ENCODE results near the gene TRPV5.

Gene TRPV5

GRCh38 chr7:142873871-142874270 lies 59.7 kb downstream of the TRPV5 start:
- Mint-ChIP-seq H3K4me1 (no peaks in the 10 kb centered on the region), H3K36me3 (ENCODE audit: low read depth) (peaks cover 19% of the 10 kb centered on the region), H3K4me3 (no peak overlapping the region), H3K27me3 (ENCODE audit: low read depth) (peaks cover 12% of the 10 kb centered on the region), H3K9me3 (no peaks in the 10 kb centered on the region), H3K27ac (no peak overlapping the region)
- TF ChIP-seq CTCF (IDR thresholded peaks at IDR 0.05; ENCODE audit: unreplicated experiment in 3 of 3), result no peak

- H3K27ac Mint-ChIP-seq, result no peak overlapping the region
- H3K36me3 Mint-ChIP-seq (ENCODE audit: low read depth), result peaks cover 19% of the 10 kb centered on the region
- H3K4me1 Mint-ChIP-seq, result no peaks in the 10 kb centered on the region
- no peak overlapping the region for H3K4me3 Mint-ChIP-seq
- peaks cover 12% of the 10 kb centered on the region for H3K27me3 Mint-ChIP-seq (ENCODE audit: low read depth)
- H3K9me3 Mint-ChIP-seq, result no peaks in the 10 kb centered on the region
- peak; percentile 8 to 21 (median 18) for TF ChIP-seq CTCF (IDR thresholded peaks at IDR 0.05; ENCODE audit: unreplicated experiment in 3 of 3)
These were observed 60.2 kb downstream of the TRPV5 start for GRCh38 chr7:142873281-142873784.

- Mint-ChIP-seq H3K27ac (no peak overlapping the region), H3K4me3 (no peak overlapping the region), H3K36me3 (ENCODE audit: low read depth) (peaks cover 19% of the 10 kb centered on the region), H3K9me3 (no peaks in the 10 kb centered on the region), H3K27me3 (ENCODE audit: low read depth) (peaks cover 7% of the 10 kb centered on the region), H3K4me1 (no peaks in the 10 kb centered on the region)
- no peak for TF ChIP-seq CTCF (IDR thresholded peaks at IDR 0.05; ENCODE audit: unreplicated experiment in 3 of 3)
These were observed 61.4 kb downstream of the TRPV5 start for GRCh38 chr7:142872106-142872675.

- Mint-ChIP-seq H3K36me3 (ENCODE audit: low read depth) (peaks cover 19% of the 10 kb centered on the region), H3K4me1 (no peaks in the 10 kb centered on the region)
- TF ChIP-seq CTCF (IDR thresholded peaks at IDR 0.05; ENCODE audit: unreplicated experiment in 3 of 3), result no peak
These were observed 62.1 kb downstream of the TRPV5 start for GRCh38 chr7:142871260-142872105.

GRCh38 chr7:142870566-142871259 lies 62.8 kb downstream of the TRPV5 start:
- TF ChIP-seq CTCF (IDR thresholded peaks at IDR 0.05; ENCODE audit: unreplicated experiment in 3 of 3), result no peak
- Mint-ChIP-seq H3K27me3 (ENCODE audit: low read depth) (no peaks in the 10 kb centered on the region), H3K36me3 (ENCODE audit: low read depth) (peaks cover 19% of the 10 kb centered on the region), H3K4me3 (no peak overlapping the region), H3K27ac (no peak overlapping the region), H3K4me1 (no peaks in the 10 kb centered on the region), H3K9me3 (no peaks in the 10 kb centered on the region)

More at GRCh38 chr7:142871260-142872105, 62.1 kb downstream of the TRPV5 start:
- Mint-ChIP-seq H3K27ac (no peak overlapping the region), H3K9me3 (no peaks in the 10 kb centered on the region), H3K27me3 (ENCODE audit: low read depth) (peaks cover 2% of the 10 kb centered on the region), H3K4me3 (no peak overlapping the region)

Measured in nephron (organoid).